Measurements from ENCODE around the gene CDS2.
A peak's percentile ranks its signal among the peaks of the same experiment; 100 is the strongest.

The CDS2 gene

GRCh38 chr20:5118220-5119142 lies 8.3 kb upstream of the CDS2 start:
- H3K27ac ChIP-seq: no peak overlapping the region
- DNase-seq (ENCODE audit: low read depth, low spot score): no peak

DNA sequence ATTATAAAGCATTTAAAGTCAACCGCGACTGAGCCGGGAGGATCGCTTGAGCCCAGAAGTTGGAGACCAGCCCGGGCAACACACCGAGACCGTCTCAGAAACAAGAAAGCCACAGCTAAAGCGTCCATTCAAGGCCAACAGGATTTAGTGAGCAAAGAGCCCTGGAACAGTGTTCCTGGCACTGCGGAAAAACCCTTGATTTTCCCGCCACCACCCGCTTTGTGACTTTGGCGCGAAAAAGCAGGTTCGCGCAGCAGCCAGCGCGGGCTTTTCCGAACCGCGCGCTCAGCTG lies 7.7 kb upstream of the CDS2 start:
- no peak for DNase-seq (ENCODE audit: low read depth, low spot score)
- peak overlapping the region; percentile 72 for H3K27ac ChIP-seq

- peak; percentile 96 for DNase-seq (ENCODE audit: low read depth, low spot score)
- peak within 1 kb of the TSS; percentile 72 for H3K27ac ChIP-seq
These were observed 7.2 kb upstream of the CDS2 start, which contains the start of gene PCNA for GRCh38 chr20:5119435-5120184. TSS of gene PCNA (minus strand) at chr20:5119958. CDS start at chr20:5119798, 160 bp downstream.

GRCh38 chr20:5120185-5120476 lies 6.7 kb upstream of the CDS2 start:
- no peak for DNase-seq (ENCODE audit: low read depth, low spot score)

DNA sequence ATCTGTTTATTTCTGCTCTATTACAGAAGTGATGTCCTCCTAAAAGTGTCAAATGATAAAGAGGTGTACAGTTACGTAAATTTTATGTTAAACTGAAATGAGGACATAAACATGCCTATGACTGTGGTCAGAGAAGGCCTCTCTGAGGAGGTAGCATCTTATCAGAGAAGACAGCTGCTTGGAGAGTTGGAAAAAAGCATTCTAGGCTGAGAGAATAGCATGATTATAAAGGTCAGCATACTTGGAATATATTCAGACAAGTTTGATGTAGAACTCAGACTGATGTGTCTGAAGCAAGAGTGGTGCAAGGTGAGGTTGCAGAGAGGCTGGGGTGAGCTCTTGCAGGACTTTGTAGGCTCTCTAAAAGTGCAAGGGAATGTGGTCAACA lies 3.9 kb upstream of the CDS2 start:
- DNase-seq (ENCODE audit: low read depth, low spot score): no peak
- H3K27ac ChIP-seq: no peak overlapping the region

More at GRCh38 chr20:5120185-5120476, 6.7 kb upstream of the CDS2 start:
- H3K27ac ChIP-seq: peak overlapping the region; percentile 72

- peak; percentile 24 for DNase-seq (ENCODE audit: low read depth, low spot score)
- H3K27ac ChIP-seq: peak overlapping the region; percentile 68
These were observed 523 bp downstream of the CDS2 start for GRCh38 chr20:5127204-5127858.

GRCh38 chr20:5127859-5128424 lies 1.1 kb downstream of the CDS2 start:
- no peak for DNase-seq (ENCODE audit: low read depth, low spot score)
- H3K27ac ChIP-seq: peak overlapping the region; percentile 68

DNA sequence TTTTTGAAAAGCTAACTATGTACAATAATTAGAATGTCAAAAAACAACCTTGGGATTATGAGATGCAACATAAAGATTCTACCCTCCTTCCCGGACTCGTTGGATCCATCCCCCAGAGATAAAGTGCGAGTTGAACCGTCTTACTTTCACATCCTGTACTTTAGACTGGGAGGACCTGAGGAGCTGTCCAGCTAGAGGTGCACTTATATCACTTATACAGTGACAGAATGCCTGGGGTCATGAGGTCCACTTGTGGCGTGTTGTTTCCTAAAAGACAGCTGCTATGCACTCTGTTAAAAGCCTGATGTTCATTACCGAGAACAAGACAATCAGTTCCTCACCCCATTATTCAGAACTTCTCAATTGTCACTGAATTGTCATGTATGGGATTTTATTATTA lies 2.1 kb downstream of the CDS2 start:
- no peak overlapping the region for H3K27ac ChIP-seq
- DNase-seq (ENCODE audit: low read depth, low spot score): no peak

GRCh38 chr20:5131502-5131901 lies 4.7 kb downstream of the CDS2 start:
- H3K27ac ChIP-seq: no peak overlapping the region

GRCh38 chr20:5133998-5134397 lies 7.2 kb downstream of the CDS2 start:
- no peak overlapping the region for H3K27ac ChIP-seq
- no peak for DNase-seq (ENCODE audit: low read depth, low spot score)

More at GRCh38 chr20:5131502-5131901, 4.7 kb downstream of the CDS2 start:
- DNase-seq (ENCODE audit: low read depth, low spot score): no peak

- DNase-seq (ENCODE audit: low read depth, low spot score): no peak
- no peak overlapping the region for H3K27ac ChIP-seq
These were observed 8.7 kb downstream of the CDS2 start for GRCh38 chr20:5135363-5136012.

DNA sequence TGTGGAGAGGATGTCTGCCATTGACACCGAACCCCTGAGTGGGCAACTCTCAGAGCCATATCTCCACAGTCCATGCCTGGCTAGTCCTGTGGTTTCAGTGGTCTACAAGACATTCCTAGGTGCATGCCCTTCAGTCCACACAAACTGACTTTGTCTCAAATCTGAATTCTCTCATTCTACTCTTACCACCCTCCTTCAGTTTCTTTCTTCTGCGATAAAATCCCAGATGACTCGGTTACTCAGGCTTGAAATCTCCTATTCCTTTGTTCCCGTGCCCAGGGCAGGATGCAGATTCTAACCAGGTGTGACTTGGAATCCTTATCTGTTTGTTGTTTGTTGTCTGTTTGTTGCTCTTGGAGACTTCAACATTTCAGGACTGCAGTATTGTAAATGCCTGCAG lies 9.3 kb downstream of the CDS2 start:
- H3K27ac ChIP-seq: no peak overlapping the region
- DNase-seq (ENCODE audit: low read depth, low spot score): no peak

GRCh38 chr20:5140195-5140594 lies 13.4 kb downstream of the CDS2 start:
- no peak overlapping the region for H3K27ac ChIP-seq
- no peak for DNase-seq (ENCODE audit: low read depth, low spot score)

DNA sequence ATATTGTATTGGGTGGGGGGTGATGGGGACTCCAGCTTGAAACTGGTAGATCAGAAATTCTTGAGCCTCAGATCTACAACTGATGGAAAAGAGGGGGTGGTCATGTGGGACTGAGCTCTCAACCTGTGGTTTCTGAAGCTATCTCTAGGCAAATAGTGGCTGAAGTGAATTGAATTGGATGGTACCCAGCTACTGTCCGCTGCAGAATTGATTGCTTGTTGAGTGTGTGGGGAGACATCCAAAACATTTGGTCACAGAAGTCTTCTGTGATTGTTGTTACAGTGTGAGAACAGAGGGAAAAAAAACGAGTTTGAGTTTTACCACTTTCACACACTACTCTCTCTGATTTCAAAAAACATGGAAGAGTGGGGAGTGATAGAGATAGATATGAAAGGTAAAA lies 14.8 kb downstream of the CDS2 start:
- H3K27ac ChIP-seq: no peak overlapping the region
- DNase-seq (ENCODE audit: low read depth, low spot score): no peak

DNA sequence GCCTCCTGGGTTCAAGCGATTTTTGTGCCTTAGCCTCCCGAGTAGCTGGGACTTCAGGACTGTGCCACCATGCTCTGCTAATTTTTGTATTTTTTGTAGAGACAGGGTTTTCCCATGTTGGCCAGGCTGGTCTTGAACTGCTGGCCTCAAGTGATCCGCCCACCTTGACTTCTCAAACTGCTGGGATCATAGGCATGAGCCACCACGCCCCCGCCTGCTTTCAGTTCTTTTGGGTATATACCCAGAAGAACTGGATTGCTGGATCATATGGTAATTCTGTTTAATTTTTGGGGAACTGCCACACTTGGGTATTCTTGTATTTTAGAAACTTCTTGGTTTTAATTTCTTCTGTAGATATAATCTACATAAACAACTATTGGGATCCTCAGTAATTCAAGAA lies 17.0 kb downstream of the CDS2 start:
- H3K27ac ChIP-seq: no peak overlapping the region
- no peak for DNase-seq (ENCODE audit: low read depth, low spot score)

DNA sequence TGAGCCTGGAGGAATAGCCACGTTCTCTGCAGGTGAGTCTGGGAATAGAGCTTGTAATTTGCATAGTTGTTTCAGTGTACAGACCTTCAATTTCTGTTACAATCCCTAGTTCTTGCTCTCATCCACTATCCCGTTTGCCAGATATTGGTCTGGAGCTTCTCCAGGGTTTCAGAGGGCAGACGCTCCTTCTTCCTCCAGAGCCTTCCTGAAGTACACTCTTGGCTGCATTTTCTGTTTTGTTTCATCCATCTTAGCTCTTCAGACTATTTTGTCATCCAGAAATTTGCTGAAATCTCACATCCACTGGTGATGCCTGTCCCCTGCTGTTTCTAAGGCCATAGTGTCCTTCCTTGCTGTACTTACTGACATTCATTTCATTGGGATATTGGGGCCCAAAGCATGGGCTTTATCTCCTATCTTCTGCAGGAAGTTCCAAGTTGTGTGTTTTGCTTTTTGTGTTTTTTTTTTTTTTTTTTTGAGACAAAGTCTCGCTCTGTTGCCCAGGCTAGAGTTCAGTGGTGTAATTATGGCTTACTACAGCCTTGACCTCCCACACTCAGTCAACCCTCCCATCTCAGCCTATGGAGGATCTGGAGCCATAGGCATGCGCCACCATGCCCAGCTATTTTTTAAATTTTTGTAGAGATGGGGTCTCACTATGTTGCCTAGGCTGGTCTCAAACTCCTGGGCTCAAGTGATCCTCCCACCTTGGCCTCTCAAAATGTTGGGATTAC lies 18.7 kb downstream of the CDS2 start:
- DNase-seq (ENCODE audit: low read depth, low spot score): no peak
- H3K27ac ChIP-seq: no peak overlapping the region

GRCh38 chr20:5146099-5146668 lies 19.4 kb downstream of the CDS2 start:
- no peak overlapping the region for H3K27ac ChIP-seq
- DNase-seq (ENCODE audit: low read depth, low spot score): no peak

- H3K27ac ChIP-seq: no peak overlapping the region
These were observed 20.2 kb downstream of the CDS2 start for GRCh38 chr20:5146871-5147592.

GRCh38 chr20:5148581-5148980 lies 21.8 kb downstream of the CDS2 start:
- H3K27ac ChIP-seq: no peak overlapping the region
- DNase-seq (ENCODE audit: low read depth, low spot score): no peak

More at GRCh38 chr20:5146871-5147592, 20.2 kb downstream of the CDS2 start:
- no peak for DNase-seq (ENCODE audit: low read depth, low spot score)

Data from epithelial cell of prostate (primary cell).